22Rv1 (cell line): ENCODE results near the gene INTU.
"Not testable (repeated sequence)": the region's sequence is repeated elsewhere in the genome, so short reads cannot be mapped to it uniquely, and the experiment has no call there.

Source experiments
- H3K27ac ChIP-seq: fragments of 450-650 bp; 2 replicates; pipeline ENCODE4 v1.5.1; 2017
- CTCF ChIP-seq: fragments of 450-650 bp; IDR thresholded peaks from 2 replicates; pipeline ENCODE4 v1.5.1; 2017; ENCODE audit warnings: mild to moderate bottlenecking
- ZFX ChIP-seq: fragments of 450-650 bp; IDR thresholded peaks from 2 replicates; pipeline ENCODE4 v1.6.1; 2017; ENCODE audit warnings: antibody characterized with exemption, borderline replicate concordance

Gene INTU

GRCh38 chr4:127643791-127644190, 11.0 kb downstream of the INTU start:
- no peak overlapping the region for H3K27ac ChIP-seq
- TF ChIP-seq CTCF (no peak), ZFX (no peak)

GRCh38 chr4:127648061-127648460, 15.3 kb downstream of the INTU start:
- H3K27ac ChIP-seq: no peak overlapping the region
- TF ChIP-seq CTCF (no peak), ZFX (no peak)

GRCh38 chr4:127655590-127655989, 22.8 kb downstream of the INTU start:
- H3K27ac ChIP-seq: not testable (repeated sequence)

GRCh38 chr4:127656047-127656680, 23.4 kb downstream of the INTU start:
- H3K27ac ChIP-seq: no peak overlapping the region
- TF ChIP-seq ZFX: no peak
- no peak for TF ChIP-seq CTCF

GRCh38 chr4:127660284-127660885, 27.6 kb downstream of the INTU start:
- TF ChIP-seq ZFX (no peak), CTCF (no peak)

GRCh38 chr4:127667116-127667515, 34.4 kb downstream of the INTU start:
- H3K27ac ChIP-seq: no peak overlapping the region
- TF ChIP-seq CTCF (no peak), ZFX (no peak)

More at GRCh38 chr4:127660284-127660885, 27.6 kb downstream of the INTU start:
- H3K27ac ChIP-seq: no peak overlapping the region

GRCh38 chr4:127667772-127668171, 35.0 kb downstream of the INTU start:
- TF ChIP-seq CTCF: no peak
- no peak for TF ChIP-seq ZFX
- no peak overlapping the region for H3K27ac ChIP-seq

GRCh38 chr4:127668770-127669169, 36.0 kb downstream of the INTU start:
- no peak overlapping the region for H3K27ac ChIP-seq
- no peak for TF ChIP-seq CTCF
